C4-2B (cell line): Measurements from ENCODE around the gene FOXN3.

ENCODE experiments used
- H3K27ac ChIP-seq: fragments of 450-650 bp; 2 replicates; pipeline ENCODE4 v1.5.1; 2017
- CTCF ChIP-seq: fragments of 450-650 bp; conservative IDR thresholded peaks from 2 replicates; pipeline ENCODE4 v1.5.1; 2017; ENCODE audit warnings: mild to moderate bottlenecking
- ZFX ChIP-seq: fragments of 450-650 bp; IDR thresholded peaks from 2 replicates; pipeline ENCODE4 v1.6.1; 2017

Gene FOXN3

DNA sequence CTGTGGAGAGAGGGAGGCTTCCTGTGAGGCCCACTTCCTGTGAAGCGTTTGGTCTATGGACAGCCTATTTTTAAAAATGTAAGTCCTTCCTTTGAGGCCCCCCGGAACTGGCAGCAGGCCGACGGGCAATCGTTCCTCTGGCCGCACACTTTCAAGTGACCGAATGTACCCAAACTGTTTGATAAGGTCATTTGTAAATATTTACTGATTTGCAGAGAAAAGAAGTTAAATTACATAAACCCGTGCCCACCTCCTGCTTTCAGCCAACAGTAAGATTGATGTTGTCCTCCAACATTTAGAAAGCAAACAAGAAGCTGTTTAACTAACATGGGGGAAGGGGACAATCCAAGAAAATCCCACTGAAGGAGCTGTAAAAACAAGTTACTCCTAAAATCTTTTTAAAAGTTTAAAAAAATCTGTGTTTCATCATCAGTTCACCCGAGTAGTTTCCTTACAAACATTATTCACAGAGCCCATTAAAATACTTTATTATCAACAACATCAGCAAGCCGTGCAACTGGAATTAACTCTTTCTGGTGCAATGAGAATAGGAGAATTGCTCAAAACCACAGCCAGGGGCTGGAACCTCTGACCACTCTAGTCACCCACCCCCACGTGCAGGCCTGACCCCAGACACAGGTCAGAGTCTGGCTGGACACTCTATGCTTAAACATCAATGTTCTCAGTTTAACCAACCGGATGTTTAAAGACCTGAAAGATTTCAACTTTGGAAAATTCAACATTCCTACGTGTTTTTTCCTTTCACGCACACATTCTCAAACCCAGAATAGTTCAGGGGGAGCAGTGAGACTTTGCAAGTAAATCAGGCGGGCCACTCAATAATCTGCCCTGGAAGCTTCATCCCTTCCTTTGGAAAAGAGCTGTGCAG, 65.3 kb downstream of the FOXN3 start:
- peak overlapping the region; percentile 86 for H3K27ac ChIP-seq

GRCh38 chr14:89351221-89351515, 65.9 kb downstream of the FOXN3 start:
- TF ChIP-seq ZFX (no peak), CTCF (no peak)
- H3K27ac ChIP-seq = peak overlapping the region; percentile 86; the same call in 1 of the 2 replicates

More for the DNA sequence above, 65.3 kb downstream of the FOXN3 start:
- no peak for TF ChIP-seq CTCF
- TF ChIP-seq ZFX = no peak

- TF ChIP-seq ZFX (no peak), CTCF (no peak)
- no peak overlapping the region for H3K27ac ChIP-seq
Measured at GRCh38 chr14:89350152-89350551, 66.9 kb downstream of the FOXN3 start.

DNA sequence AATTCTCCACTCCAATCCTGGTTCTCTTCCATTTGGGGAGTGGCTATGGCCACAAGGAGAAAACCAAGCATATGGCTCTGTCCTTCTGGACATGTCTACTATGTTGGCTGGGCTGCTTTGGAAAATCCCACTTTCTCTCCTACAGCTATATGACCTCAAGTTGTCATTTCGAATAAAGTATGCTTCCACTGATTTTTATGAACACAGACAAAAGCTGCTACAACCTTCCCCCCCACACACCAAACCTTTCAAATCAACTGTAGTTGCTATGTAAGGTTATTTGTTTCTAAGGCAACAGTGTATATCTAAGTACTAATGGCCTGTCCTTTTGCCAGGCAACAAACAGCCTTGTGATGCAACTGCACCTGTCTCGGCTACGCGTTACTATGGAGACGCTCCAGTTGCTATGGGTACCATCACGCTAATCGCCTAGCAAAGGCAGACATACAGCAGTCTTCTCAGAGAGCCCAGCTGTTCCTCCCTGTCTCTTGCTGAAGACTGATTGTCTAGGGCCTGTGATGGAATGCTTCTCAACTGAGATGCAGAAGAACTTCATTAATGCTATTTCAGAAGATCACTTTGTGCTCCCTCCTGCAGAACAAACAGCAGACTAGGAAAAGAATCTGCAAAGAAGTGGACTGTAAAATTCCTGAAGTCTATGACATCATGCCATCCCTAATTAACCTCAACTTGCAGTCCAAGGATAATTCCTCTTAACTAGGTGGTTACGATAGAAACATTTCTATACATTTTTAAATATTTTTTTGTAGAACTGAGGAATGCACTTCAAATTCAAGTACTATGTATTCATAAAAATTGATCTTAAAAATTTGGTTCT, 67.6 kb downstream of the FOXN3 start:
- no peak overlapping the region for H3K27ac ChIP-seq
- TF ChIP-seq CTCF (no peak), ZFX (no peak)

- TF ChIP-seq CTCF = no peak
- TF ChIP-seq ZFX = no peak
- H3K27ac ChIP-seq = no peak overlapping the region
Measured at GRCh38 chr14:89348722-89349121, 68.3 kb downstream of the FOXN3 start.

GRCh38 chr14:89347885-89348284, 69.1 kb downstream of the FOXN3 start:
- no peak for TF ChIP-seq ZFX
- TF ChIP-seq CTCF = no peak

DNA sequence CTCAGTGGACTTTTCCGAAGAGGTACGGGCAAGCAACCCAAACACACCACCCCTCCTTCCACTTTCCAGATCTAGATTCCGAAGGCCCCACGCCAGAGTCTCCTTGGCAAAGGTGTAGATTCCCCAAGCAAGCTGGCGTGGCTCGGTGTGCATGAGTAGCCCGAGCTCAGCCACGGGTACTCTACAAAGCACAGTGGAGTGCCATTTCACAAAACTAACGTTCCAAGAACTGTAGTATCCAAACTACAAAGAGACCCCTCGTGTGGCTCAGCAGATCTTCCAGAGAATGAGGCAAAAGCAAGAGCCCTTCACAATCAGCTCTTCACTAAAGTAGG, 72.1 kb downstream of the FOXN3 start:
- TF ChIP-seq CTCF (no peak), ZFX (no peak)
- peak overlapping the region; percentile 52; the same call in 1 of the 2 replicates for H3K27ac ChIP-seq

More at GRCh38 chr14:89347885-89348284, 69.1 kb downstream of the FOXN3 start:
- H3K27ac ChIP-seq = no peak overlapping the region
